PC-9 (cell line): Measurements from ENCODE around the gene GPR78. TPM values are rescaled to one million over a fixed set of nuclear protein-coding genes. Genes with fewer than 3 reads are reported as not detected.

ENCODE experiments used
- BruUV-seq: library from RNA; stranded (reverse); fragments of 400-500 nt; replicated peaks from 2 replicates; lab custom pipeline; 2021; lab: Mats Ljungman, UMichigan
- CTCF ChIA-PET: fragments of 300-600 bp; sonication (Branson Sonifier 250); formaldehyde crosslinking; loops from one replicate; lab custom pipeline; 2022; ENCODE audit warnings: antibody characterized with exemption; lab: Charles Lee
- POLR2A ChIA-PET: fragments of 300-600 bp; sonication (Branson Sonifier 250); formaldehyde crosslinking; loops from one replicate; lab custom pipeline; 2022; ENCODE audit warnings: antibody characterized with exemption; ENCODE audit not compliant: unreplicated experiment; lab: Charles Lee
- DNase-seq, 2 experiments: peaks; one replicate each; pipeline versions ENCODE4 v3.0.0 to v3.0.0-alpha.2; 2015 to 2022; ENCODE audit warnings: mixed read lengths in 1 of 2
- H2AFZ ChIP-seq: fragments of 200-600 bp; sonication (generic); 2 replicates; pipeline ENCODE4 v1.8.1; 2017; ENCODE audit warnings: antibody characterized with exemption
- H3F3A ChIP-seq: fragments of 200-600 bp; sonication (generic); 2 replicates; pipeline ENCODE4 v1.8.1; 2017; ENCODE audit warnings: antibody characterized with exemption, mild to moderate bottlenecking, low read depth; ENCODE audit not compliant: insufficient read depth
- H3K27ac ChIP-seq: fragments of 200-600 bp; sonication (generic); 2 replicates; pipeline ENCODE4 v1.6.1; 2016; ENCODE audit warnings: mixed run types
- H3K27me3 ChIP-seq: fragments of 200-600 bp; sonication (generic); 2 replicates; pipeline ENCODE4 v1.6.1; 2016; ENCODE audit warnings: low read depth, mixed run types; ENCODE audit not compliant: insufficient read depth
- H3K36me3 ChIP-seq: fragments of 200-600 bp; sonication (generic); 2 replicates; pipeline ENCODE4 v1.6.1; 2016; ENCODE audit warnings: low read depth, mixed run types
- H3K4me1 ChIP-seq: fragments of 200-600 bp; sonication (generic); replicated peaks from 2 replicates; pipeline ENCODE4 v1.6.1; 2016; ENCODE audit warnings: mixed run types; ENCODE audit not compliant: insufficient read depth
- H3K4me2 ChIP-seq: fragments of 200-600 bp; sonication (generic); 2 replicates; pipeline ENCODE4 v1.6.1; 2017; ENCODE audit warnings: mixed run types
- H3K4me3 ChIP-seq: fragments of 200-600 bp; sonication (generic); 2 replicates; pipeline ENCODE4 v1.6.1; 2016; ENCODE audit warnings: mixed run types
- H3K79me2 ChIP-seq: fragments of 200-600 bp; sonication (generic); 2 replicates; pipeline ENCODE4 v1.6.1; 2017; ENCODE audit warnings: low read depth, mixed run types
- H3K9me2 ChIP-seq: fragments of 200-600 bp; sonication (generic); 2 replicates; pipeline ENCODE4 v1.8.1; 2017; ENCODE audit warnings: mild to moderate bottlenecking; ENCODE audit not compliant: insufficient read depth
- H3K9me3 ChIP-seq: fragments of 200-600 bp; sonication (generic); 2 replicates; pipeline ENCODE4 v1.8.1; 2016; ENCODE audit warnings: low read depth; ENCODE audit not compliant: insufficient read depth
- H4K20me1 ChIP-seq: fragments of 200-600 bp; sonication (generic); 2 replicates; pipeline ENCODE4 v1.8.1; 2017; ENCODE audit not compliant: insufficient read depth
- CTCF ChIP-seq: fragments of 200-600 bp; sonication (generic); conservative IDR thresholded peaks from 2 replicates; pipeline ENCODE4 v1.6.1; 2017; ENCODE audit warnings: mixed run types, antibody characterized with exemption, mild to moderate bottlenecking, moderate library complexity
- EZH2 ChIP-seq: fragments of 200-600 bp; sonication (generic); IDR thresholded peaks from 2 replicates; pipeline ENCODE4 v1.8.0; 2017; ENCODE audit warnings: antibody characterized with exemption, low read depth
- intact Hi-C: fragments of 100-400 bp; cut with micrococcal nuclease; formaldehyde crosslinking; loops from one replicate; pipeline ENCODE4 v1.10.0; 2022; ENCODE audit not compliant: unreplicated experiment
- total RNA-seq: library from RNA; stranded (reverse); gene quantifications from 2 replicates; pipeline ENCODE4 v1.2.3, GENCODE V29; 2021

GPR78 gene
- total RNA-seq, 1 experiment from 2014 or later = 56.6 TPM

GRCh38 chr4:8553216-8553615 is 27.0 kb upstream of the GPR78 start:
- BruUV-seq = no TSS peak
- Histone ChIP-seq H3K9me2 (no peaks in the 10 kb centered on the region), H2AFZ (no peak overlapping the region), H3K79me2 (0 out of 2 replicates have a peak, but pooled peaks cover 8% of the 10 kb centered on the region), H3K4me1 (peaks cover 58% of the 10 kb centered on the region), H3F3A (peaks cover 36% of the 10 kb centered on the region), H3K27ac (no peak overlapping the region), H3K4me2 (no peak overlapping the region), H3K9me3 (no peaks in the 10 kb centered on the region), H3K27me3 (no peaks in the 10 kb centered on the region), H4K20me1 (no peaks in the 10 kb centered on the region), H3K4me3 (no peak overlapping the region), H3K36me3 (no peaks in the 10 kb centered on the region)
- CTCF ChIA-PET = interaction anchor here (0.6 kb wide), 1 partner anchor 54 kb away, joined by 3 read pairs; no protein-coding TSS in a partner anchor
- intact Hi-C loops = no loop called here
- DNase-seq = no peak
- POLR2A ChIA-PET = no interaction called here
- no peak for TF ChIP-seq CTCF
- no peak for TF ChIP-seq EZH2

DNA sequence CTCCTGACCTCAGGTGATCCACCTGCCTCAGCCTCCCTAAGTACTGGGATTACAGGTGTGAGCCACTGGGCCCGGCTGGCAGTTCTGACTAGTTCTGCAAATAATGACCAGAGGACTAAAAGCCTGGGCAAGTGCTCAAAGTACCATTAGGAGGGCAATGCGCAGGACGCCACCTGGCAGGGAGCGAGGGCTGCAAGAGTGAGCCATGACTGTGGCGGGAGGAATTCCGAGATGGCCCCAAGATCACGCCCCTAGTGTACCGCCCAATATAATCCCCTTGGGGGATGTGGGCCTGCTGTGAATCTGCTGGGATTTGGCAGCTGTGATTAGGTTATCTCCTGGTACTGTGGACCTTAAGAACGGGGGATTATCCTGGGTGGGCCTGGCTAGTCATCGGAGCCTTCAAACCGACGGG is 26.2 kb upstream of the GPR78 start:
- intact Hi-C loops = no loop called here
- Histone ChIP-seq H3K9me2 (no peaks in the 10 kb centered on the region), H3K4me1 (peaks cover 52% of the 10 kb centered on the region), H3K27me3 (no peaks in the 10 kb centered on the region), H3K9me3 (no peaks in the 10 kb centered on the region), H2AFZ (no peak overlapping the region), H3K27ac (no peak overlapping the region), H3K4me3 (no peak overlapping the region), H3K36me3 (no peaks in the 10 kb centered on the region), H3K4me2 (no peak overlapping the region), H3K79me2 (peaks cover 14% of the 10 kb centered on the region), H4K20me1 (no peaks in the 10 kb centered on the region), H3F3A (peaks cover 34% of the 10 kb centered on the region)
- CTCF ChIA-PET = no interaction called here
- POLR2A ChIA-PET = no interaction called here
- no TSS peak for BruUV-seq
- TF ChIP-seq CTCF (no peak), EZH2 (no peak)
- DNase-seq = no peak

DNA sequence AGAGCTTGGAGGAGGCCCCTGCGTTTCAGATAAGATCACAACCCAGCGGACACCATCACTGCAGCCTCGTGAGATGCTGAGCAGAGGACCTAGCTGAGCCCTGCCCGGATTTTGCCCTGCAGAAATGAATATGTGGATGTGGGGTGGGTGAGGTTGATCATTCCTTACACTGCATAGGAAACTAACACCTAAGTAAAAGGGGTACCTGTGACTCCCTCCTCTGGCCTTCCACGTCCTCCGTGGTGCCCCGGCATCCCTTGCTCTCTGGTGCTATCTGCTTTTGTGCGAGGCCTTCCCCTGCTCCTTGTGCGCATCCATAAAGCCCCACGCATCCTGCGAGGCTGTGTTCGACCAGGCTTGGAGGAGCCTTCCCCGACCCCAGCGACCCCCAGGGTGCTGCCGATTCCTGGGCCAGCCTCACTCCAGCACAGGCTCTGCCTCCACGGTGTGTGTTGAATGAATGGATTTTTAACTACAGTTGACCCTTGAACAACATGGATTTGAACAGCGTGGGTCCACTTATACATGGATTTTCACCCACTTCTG is 25.6 kb upstream of the GPR78 start:
- H3K27me3 ChIP-seq = no peaks in the 10 kb centered on the region
- no peaks in the 10 kb centered on the region for H3K9me2 ChIP-seq
- no TSS peak for BruUV-seq
- peaks cover 47% of the 10 kb centered on the region for H3K4me1 ChIP-seq
- CTCF ChIA-PET = interaction anchor here (0.6 kb wide), 1 partner anchor 304 kb away, joined by 5 read pairs; no protein-coding TSS in a partner anchor
- no peak overlapping the region for H3K4me3 ChIP-seq
- no peak overlapping the region for H3K4me2 ChIP-seq
- POLR2A ChIA-PET = no interaction called here
- no peaks in the 10 kb centered on the region for H3K9me3 ChIP-seq
- no peak for DNase-seq
- no peak overlapping the region for H2AFZ ChIP-seq
- H3K27ac ChIP-seq = no peak overlapping the region
- H4K20me1 ChIP-seq = no peaks in the 10 kb centered on the region
- peaks cover 21% of the 10 kb centered on the region for H3K79me2 ChIP-seq
- H3K36me3 ChIP-seq = no peaks in the 10 kb centered on the region
- H3F3A ChIP-seq = peaks cover 34% of the 10 kb centered on the region
- intact Hi-C loops = no loop called here
- TF ChIP-seq CTCF = no peak
- TF ChIP-seq EZH2 = no peak
